Activated CD4-positive, alpha-beta T cell treated with anti-CD3 and anti-CD28 coated beads, Interleukin-10, Interleukin-2, amounts not matched to agents 100 ng/mL and 50 ng/mL, durations not matched to agents 16 hours and 8 hours (primary cell): Measurements from ENCODE around the gene LRRIQ1.

Source experiments
- DNase-seq: peaks from one replicate; pipeline ENCODE4 v3.0.0-alpha.2; 2020

The LRRIQ1 gene

DNA sequence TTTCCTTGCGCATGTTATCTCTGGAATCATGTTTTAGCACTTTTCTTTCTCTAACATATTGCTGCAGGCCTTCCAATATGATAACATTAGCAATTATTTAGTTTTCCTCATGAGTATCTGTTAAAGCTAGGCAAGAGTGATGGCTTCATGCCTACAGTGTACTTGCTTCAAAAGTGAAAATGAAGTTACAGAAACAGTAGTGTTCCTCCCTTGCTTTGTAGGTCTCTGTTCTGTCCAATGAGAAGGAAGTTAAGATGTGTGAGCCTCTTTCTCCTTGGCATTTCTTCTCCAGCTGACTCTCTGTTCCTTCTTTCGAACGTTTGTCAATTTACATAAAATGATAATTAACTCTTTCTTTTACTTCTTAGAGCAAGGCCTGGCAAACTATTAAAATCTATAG is 22.2 kb downstream of the LRRIQ1 start:
- DNase-seq: no peak

DNA sequence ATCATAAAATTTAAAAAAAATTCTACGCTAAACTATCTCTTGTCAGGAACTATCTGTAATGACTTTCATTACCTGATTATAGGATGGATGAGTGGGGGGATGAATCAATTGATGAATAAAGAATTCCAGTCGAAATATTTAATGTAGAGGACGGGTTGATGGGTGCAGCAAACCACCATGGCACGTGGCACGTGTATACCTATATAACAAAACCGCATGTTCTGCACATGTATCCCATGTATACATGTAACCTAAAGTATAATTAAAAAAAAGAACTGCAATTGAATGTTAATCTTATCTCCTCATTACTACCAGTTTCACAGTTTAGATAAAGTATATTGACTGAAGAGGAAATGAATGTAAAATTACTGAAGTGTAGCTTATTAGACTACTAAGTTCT is 23.4 kb downstream of the LRRIQ1 start:
- no peak for DNase-seq

DNA sequence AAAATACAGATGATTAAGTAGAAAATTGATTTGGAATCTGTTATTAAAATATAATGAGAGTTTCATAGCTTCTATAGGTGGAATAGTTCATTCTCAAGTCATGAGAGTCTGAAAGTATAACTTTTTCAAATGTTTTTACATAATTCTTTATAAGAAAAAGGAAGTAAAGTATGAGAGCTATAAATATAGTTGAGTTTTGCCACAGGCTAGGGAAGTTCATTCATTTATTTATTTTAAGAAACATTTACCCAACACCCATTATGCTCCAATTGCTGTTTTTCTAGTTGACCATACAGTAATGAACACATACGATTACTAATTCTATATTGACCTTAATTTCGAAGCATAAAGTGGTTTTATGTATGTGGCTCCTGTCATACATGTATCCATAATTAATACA is 24.8 kb downstream of the LRRIQ1 start:
- DNase-seq: no peak

DNA sequence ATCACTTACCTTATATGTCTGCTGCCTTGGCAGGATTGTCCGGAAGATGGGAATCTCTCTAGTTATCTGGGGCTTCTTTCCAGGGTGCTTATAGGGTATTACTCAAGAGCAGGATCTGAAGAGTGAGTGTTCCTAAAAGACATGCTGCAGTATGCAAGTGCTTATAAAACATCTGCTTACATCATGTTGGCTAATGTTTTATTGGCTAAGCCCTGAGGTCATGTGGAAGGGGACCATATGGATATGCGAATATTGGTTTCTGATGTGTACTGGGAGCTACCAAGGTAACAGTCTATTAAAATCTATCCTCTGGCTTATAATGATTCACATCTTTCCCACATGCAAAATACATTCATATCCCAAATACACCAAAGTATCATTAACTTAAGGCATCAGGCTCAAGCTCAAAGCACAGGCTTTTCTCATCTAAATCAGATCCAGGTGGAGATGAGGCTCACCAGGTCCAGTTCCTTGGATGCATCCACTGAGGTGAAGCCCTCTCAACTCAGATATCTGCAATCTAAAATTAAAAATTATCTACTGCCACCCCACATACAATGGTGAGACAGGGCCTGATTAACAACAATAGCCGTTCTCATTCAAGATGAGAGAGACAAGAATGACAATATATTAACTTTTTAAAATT is 29.8 kb downstream of the LRRIQ1 start:
- no peak for DNase-seq

DNA sequence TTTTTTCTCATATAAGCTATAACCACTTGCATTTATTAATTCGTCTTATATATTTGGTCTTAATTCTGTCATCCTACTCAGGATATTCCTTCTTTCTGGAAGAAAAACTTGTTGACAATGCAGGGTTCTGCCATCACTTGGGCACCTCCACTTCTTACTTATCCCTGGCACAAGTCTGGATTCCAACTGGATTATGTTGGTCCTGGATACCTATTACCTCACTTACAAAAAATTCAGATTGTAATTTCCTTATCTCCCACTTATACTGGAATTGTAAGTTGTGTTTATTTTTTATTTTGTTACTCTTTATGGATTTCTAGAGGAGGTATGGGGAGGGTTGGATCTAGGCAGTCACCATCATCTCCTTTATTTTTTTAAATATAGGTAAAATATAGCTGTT is 36.7 kb downstream of the LRRIQ1 start:
- DNase-seq: no peak

DNA sequence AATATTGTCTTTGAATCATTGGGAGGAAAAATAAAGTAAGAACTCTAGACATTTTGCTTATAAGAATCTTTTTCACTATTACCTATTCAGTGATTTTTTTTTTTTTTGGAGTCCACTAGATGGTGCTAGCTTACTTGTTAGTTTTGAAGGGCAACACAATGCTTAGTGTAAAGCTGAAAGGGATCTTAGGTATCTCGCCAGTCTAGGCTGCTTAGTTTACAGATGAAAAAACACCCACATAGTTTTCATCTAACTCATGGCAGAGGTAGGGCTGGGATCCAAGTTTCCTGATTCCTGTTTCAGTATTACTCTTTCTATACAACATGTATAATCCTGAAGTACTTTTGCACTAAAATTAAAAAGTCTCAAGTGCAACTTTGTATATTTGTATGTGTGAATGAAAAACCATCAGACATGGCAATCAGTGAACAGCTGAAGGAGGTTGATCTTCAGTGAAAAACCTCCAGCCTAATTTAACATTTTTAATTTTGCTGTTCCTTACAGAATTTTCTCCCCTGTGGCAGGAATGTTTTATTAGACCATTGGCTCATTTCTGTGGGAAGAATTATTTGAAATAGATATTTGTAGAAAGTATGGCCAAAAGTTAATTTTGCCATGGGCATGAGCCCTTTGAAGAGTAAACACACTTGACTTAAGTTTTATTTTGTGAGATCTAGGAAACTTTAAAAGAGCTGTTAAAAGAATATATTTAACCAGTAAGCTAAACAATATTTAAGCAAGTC is 40.7 kb downstream of the LRRIQ1 start:
- peak; percentile 11 for DNase-seq

DNA sequence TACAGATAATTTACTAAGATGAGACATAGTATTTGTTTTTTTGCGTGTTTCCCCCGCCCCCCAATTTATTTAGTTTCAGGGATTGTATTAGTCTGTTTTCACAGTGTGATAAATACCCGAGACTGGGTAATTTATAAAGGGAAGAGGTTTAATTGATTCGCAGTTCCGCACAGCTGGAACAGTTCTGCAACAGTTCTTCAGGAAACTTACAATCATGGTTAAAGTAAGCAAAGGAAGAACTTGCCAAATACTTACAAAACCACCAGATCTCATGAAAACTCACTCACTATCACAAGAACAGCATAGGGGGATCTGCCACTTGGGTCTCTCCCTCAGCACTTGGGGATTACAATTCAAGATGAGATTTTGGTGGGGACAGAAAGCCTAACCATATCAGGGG is 48.9 kb downstream of the LRRIQ1 start:
- no peak for DNase-seq

DNA sequence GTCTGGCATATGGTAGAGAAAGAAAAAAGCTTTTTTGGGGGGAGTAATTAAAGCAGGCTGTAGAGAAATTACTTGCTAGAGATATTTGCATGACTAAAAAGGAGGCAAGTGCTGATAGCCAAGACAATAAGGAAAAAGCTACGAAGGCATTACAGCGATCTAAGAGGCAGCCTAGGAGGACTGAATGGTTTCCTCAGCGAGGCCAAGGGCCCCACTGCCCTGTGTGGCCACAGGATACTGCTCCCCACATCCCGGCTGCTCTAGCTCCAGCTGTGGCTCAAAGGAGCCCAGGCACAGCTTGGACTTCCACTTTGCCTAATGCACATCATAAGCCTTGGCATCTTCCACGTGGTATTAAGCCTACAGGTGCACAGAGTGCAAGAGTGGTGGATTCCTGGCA is 53.6 kb downstream of the LRRIQ1 start:
- no peak for DNase-seq

DNA sequence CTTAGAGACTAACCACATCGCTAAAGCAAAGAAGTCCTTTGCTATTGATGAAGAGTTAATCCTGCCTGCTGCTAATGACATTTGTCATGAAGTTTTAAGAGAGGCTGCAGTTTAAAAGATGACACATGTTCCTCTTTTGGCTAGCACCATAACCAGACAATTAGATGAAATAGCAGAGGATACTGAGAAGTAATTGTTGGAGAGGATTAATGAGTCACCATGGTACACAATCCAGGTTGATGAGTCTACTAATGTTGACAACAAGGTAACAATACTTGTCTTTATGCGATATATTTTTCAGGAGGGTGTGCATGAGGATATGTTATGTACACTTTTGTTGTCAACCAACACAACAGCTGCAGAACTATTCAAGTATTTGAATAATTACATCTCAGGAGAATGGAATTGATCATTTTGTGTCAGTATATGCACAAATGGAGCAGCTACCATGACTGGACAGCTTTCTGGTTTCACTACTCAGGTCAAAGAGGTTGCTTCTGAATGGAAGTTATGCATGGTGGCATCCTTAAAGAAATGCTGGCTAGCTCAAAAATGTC is 56.7 kb downstream of the LRRIQ1 start:
- DNase-seq: no peak

DNA sequence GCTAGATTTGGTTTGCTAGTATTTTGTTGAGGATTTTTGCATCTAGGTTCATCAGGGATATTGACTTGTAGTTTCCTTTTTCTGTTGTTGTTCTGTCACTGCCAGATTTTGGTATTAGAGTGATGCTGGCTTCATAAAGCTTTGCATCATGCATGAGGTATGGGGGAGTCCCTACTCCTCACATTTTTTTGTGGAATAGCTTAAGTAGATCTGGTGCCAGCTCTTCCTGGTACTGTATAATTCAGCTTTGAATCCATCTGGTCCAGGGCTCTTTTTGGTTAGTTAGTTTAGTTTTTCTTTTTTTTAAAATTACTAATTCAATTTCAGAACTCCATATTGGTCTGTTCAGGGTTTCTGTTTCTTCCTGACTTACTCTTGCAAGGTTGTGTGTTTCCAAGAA is 59.4 kb downstream of the LRRIQ1 start:
- no peak for DNase-seq

DNA sequence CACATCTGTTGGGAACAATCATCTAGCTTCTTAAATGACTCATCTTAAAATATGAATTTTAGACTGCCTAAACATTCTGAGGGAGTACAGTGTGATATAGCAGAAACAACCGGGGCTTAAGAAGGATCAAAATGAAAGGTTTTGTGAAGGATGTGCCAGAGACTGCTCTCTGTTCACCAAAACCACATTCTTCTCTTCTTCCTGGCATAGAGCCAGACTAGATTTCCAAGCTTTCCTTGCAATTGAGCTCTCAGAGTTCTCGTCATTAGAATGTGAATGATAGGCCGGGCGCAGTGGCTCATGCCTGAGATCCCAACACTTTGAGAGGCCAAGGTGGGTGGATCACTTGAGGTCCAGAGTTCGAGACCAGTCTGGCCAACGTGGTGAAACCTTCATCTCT is 94.5 kb downstream of the LRRIQ1 start:
- no peak for DNase-seq

DNA sequence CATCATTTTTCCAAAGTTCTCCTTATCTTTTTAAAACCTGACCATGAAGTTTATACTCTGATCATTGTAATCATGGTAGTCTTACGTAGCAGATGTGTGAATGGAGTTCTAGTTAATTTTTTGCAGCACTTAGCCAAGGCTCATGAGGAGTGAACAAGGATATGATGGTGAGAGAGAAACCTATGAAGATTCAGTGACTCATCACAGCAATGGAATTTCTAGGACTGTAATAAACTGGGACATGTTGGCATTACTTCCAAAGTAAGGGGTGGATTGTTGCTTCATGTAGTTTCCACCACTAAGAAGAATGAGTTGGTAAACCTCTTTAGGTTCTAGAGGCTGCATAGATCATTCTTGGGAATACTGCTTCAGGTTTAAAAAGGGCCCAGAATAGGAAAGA is 102.7 kb downstream of the LRRIQ1 start:
- DNase-seq: no peak

DNA sequence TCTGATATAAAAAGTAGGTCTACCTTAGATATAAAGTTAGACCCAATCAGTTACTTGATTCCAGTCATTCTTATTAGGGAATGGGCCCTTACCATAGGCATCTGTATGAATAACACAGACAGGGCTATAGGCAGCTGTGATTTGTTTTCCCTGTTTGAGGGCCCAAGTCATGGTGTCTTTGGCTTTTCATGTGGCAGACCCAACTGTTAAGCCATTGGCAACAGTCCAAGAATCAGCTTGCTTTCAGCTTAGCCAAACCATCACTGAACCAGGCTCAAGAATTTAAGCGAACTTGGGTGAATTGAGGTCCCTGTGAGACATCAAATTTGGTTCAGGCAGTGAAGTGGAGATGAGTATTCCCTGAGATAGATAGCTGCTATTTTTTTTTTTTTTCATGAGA is 111.2 kb downstream of the LRRIQ1 start:
- DNase-seq: no peak

DNA sequence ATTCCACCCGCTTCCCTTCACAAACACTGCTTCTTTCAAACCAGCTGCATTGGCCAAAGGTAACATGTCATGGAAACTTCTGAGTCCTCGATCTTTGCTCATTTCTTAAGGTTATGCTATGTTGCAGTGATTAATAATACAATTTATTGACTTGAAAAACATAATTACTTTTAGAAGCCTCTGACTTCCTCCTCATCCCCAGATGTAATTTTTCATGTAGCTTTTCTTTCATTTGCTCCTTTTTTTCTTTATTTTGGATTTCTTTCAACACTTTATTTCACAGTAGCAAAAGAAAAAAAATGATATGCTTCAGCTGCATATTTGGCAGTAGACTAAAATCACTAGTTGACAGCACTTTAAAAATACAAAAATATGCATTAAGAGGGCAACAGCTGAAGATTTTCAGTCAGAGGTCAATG is 116.2 kb downstream of the LRRIQ1 start:
- no peak for DNase-seq

DNA sequence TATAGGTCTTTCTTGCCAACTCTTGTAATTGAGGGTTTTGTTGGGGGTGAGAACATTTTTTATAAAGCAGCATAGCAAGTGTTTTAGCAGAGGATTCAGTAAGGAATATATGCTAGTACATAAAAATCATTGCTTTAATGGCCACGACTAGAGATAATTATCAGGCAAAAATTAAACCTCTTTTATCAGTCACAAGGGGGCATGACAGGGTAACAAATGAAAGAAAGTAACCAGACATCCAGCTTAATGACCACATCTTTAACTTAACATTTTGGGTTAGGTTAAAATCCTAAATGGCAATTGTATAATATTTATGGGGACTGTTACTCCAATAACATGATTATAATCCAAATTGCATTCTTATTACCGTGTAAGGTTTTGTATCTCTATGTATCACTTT is 119.6 kb downstream of the LRRIQ1 start:
- no peak for DNase-seq

DNA sequence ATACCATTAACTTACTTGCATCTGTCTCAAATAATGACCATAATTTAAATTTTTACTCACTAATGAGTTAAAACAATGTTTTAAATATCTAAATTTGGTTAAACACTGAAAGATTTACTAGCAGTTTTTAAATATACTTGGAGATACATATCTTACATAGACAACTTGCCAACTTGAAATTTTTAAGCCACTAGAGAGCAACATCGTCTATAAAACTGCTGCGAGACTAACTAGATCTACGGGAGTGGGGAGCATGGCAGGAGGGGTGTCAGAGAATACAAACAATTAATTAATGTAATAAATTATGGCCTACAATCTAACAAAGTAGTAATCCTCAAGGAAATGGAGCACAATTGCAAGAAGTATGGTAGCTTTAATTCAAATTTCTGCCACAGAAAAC is 120.4 kb downstream of the LRRIQ1 start:
- no peak for DNase-seq

DNA sequence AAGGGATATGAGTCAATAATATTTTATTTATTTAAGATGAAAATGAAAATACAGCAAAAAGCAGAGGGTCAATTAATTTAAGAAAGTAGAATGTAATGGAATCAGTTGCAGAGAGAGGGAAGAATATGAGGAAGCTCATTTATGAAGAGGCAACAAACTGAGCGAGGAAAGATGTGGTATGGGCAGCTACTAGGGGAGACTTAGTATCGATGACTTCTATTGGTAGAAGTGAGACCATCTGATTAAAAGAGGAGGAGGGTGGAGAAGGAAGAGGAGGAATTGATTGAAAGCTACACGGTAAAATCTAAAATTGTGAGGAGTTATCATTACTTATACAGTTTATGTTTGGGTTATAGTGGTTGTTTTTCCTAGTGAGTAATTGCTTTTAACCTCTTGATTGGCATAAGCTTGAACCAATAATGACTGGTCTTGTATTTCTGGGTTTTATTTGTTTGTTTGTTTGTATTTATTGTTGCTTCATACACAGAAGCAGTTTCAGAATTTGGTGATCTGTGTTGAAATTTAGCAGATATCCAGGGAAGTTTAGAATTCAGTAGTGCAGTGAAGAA is 121.0 kb downstream of the LRRIQ1 start:
- DNase-seq: no peak

DNA sequence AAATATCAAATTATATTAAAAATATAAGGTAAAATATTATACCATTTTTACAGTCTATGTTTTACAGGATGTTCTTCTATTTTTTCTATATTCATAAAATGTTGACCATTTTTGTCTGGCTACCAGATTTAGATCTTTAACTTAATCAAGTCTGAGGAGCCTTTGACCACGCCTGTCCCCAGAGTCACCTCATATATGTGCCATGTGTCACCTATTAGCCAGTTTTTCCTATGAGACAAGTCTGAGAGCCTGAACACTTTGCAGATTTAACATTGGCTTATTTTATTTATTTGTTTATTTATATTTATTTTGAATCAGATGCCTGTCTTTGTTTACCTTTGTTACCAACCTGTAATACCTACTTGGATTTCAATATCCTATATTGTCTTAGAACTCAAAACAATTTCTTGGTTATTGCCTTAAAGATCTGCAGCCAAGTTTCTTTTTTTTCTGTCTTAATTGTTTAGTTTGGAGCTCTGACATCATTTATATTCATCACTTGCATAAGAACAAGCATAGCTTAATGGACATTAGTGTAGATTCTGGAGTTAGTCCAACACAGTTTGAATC is 127.7 kb downstream of the LRRIQ1 start:
- DNase-seq: no peak

DNA sequence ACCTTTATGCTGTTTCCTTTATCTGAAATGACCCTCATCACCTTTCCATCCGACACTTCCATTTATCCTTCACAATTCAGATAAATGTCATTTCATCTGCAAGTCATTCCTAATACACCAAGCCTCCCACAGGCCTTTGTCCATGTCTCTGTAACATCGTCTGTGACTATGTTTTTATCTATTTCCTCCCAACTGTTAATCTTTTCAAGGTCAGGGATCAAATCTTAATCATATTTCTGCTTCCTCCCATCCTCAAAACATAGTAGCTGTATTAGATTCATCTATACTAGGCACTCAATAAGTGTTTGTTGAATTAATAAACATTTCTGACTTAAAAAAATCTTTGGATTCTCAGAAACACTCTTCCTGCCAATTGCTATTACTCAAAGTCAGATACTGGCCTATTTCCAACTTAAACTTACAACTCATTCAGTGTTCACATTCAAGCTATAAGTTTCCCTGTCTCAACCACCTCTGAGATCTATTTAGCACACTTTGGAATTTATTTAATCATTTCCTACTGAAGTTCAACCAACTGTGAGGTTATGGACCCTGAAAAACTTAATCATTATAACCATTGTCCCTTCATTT is 143.6 kb downstream of the LRRIQ1 start:
- no peak for DNase-seq

DNA sequence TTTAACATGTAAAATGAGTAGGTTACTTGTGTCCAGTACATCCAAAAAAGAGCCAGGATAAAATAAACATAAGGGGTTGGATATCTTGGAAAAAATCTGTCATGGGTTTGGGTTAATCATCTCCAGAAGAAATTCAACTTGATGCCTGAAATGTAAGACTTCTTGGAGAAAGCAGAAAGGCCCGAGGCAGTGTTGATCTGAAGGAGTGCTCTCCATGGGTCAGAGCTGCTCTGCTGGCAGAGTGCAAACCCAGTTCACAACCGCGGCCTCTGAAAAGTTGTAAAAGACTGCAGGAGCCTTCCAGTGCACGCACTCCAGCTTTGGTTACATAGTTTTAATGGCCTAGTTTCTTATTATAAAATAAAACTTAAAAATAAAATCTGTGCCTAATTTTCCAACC is 146.5 kb downstream of the LRRIQ1 start:
- DNase-seq: no peak

DNA sequence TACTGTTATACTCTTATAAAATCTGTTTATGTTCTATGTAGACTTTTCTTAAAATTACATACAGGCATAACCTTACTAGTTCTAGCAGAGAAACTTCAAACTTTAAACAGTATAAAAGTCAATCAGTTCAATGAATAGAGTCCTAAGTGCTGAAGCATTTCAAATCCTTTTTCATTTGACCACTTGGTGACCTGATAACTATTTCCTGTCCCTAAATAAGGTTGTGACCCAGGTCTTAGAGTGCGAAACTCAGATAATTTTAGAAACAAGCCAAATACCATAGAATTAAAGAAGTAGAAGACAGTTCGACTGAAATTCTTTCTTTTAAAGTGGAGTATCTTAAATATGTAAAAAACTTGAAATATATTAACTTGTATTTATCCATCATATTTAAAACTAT is 147.7 kb downstream of the LRRIQ1 start:
- no peak for DNase-seq

DNA sequence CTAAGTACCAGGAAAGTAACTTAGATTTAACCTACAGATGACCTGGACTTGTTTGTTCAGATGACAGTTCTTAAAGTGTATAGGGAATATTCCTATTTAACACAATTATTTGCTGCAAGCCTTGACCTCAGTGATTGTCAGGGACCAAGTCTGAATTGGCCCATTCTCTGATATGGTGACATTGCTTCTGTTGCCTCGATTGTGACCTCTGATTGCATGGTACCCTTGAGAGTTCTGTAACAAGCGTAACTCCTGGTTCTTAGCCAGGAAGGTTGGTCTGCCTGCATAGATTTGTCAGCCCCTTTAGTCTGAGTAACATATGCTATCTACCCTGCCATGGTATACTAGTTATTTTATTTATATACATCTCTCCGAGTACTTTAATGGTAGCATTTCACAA is 150.1 kb downstream of the LRRIQ1 start:
- no peak for DNase-seq

DNA sequence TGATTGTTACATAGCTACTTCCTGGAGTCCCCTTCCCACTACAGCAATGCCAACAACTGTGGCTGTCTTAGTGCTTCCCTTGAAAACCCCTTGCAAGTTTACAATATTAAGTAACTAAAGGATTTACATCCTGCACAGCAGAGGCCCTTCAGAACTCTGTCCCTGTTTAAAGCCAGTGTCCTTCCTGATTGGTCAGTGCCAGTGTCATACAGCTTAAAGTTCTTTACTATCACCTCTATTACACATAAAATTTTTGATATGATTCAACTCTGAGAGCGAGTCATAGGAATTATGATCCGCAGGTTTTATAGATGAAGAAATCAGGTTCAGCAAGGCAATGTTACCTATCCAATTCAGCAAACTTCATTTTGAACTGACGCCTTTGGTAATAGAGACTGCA is 152.5 kb downstream of the LRRIQ1 start:
- no peak for DNase-seq

DNA sequence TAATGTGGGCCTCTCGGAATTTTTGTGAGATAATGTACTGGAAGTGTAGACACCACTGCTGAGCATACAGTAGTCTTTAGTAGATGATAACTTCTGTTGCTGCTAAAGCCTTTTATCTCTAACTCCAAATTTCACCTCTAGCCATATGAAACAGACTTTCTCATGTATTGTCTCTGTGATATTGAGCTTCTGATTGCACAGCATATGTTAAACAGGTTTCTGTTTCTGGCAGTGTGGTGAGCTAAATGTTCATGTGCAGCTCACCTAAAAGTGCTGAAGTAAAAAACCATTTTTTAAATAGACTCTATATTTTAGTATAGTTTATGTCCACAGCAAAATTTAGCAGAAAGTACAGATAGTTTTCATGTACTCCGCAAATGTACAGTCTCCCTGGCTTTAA is 154.6 kb downstream of the LRRIQ1 start:
- no peak for DNase-seq
